Measurements from ENCODE around the gene SLC25A46. TPM values are rescaled to one million over a fixed set of nuclear protein-coding genes. Genes with fewer than 3 reads are reported as not detected.

Gene SLC25A46
- total RNA-seq, 6 experiments from 2014 or later: 46.9 to 54.2 (median 49.2) TPM

DNA sequence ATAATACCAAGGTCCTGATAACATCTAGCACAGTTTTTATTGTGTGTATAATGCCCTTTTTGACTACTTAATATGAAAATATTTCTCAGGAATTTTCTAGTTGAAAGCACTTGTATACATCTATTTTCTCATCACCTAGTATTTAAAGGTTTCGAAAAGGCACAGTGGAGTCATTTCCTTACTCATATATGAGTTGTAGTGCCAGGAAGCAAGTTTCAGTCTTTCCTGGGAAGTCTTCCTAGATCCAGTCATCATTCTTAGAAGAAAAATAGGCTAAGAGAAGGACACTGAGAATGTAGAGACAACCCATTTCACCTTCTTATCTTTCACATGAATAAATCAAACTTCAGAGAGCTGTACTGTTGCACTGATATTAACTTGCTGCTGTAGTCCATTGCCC lies 70.2 kb downstream of the SLC25A46 start:
- no peak for TF ChIP-seq CTCF (IDR thresholded peaks at IDR 0.05)
- H3K27ac Mint-ChIP-seq: no peak overlapping the region
- no peaks in the 10 kb centered on the region for H3K4me1 Mint-ChIP-seq (ENCODE audit: low read depth)
- H3K27me3 Mint-ChIP-seq (ENCODE audit: insufficient read depth): peaks cover 6% of the 10 kb centered on the region
- peaks cover 8% of the 10 kb centered on the region; the same call in 1 of the 2 replicates for H3K9me3 Mint-ChIP-seq
- H3K36me3 Mint-ChIP-seq (ENCODE audit: low read depth): no peaks in the 10 kb centered on the region
- H3K4me3 Mint-ChIP-seq: no peak overlapping the region
- DNase-seq: no peak

Other genes with a start within 250 kb of the SLC25A46 start
- gene TMEM232, start 12.3 kb upstream of the SLC25A46 start, total RNA-seq (2021; fragmentation: NEBNext Ultra II Directional; extraction: Animal tissue kit (Norgen Biotek cat#: 25700)): 1 to 10 TPM in 3 of 6 experiments, under 1 TPM in 3; 0.36 to 1.3 (median 1.0) TPM